PC-9 (cell line): Measurements from ENCODE around the gene INTS4.

ENCODE experiments used
- EZH2 ChIP-seq: fragments of 200-600 bp; sonication (generic); IDR thresholded peaks from 2 replicates; pipeline ENCODE4 v1.8.0; 2017; ENCODE audit warnings: antibody characterized with exemption, low read depth
- TF ChIP-seq, protein P1 (sequence below): fragments of 200-600 bp; sonication (generic); conservative IDR thresholded peaks from 2 replicates; pipeline ENCODE4 v1.6.1; 2017; ENCODE audit warnings: mixed run types, antibody characterized with exemption, mild to moderate bottlenecking, moderate library complexity

DNA sequence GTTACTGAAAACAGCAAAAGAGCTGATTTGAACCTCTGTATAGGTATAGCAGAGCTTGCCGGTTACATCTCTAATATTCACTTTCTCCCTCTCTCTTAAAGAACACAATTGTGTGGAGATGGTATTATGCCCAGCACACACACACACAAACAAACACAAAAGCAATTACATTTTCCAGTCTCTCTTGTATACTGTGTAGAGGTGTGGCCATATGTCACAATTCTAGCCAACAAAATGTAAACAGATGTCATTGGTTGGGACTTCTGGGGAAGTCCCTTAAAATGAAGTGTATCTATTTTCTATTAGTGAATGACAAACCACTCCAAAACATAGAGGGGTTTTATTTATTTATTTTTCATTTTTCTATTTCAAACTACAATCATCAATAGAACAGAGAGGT, 15.8 kb upstream of the INTS4 start:
- TF ChIP-seq, protein P1, sequence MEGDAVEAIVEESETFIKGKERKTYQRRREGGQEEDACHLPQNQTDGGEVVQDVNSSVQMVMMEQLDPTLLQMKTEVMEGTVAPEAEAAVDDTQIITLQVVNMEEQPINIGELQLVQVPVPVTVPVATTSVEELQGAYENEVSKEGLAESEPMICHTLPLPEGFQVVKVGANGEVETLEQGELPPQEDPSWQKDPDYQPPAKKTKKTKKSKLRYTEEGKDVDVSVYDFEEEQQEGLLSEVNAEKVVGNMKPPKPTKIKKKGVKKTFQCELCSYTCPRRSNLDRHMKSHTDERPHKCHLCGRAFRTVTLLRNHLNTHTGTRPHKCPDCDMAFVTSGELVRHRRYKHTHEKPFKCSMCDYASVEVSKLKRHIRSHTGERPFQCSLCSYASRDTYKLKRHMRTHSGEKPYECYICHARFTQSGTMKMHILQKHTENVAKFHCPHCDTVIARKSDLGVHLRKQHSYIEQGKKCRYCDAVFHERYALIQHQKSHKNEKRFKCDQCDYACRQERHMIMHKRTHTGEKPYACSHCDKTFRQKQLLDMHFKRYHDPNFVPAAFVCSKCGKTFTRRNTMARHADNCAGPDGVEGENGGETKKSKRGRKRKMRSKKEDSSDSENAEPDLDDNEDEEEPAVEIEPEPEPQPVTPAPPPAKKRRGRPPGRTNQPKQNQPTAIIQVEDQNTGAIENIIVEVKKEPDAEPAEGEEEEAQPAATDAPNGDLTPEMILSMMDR: no peak
- no peak for TF ChIP-seq EZH2
